Measurements from ENCODE around the gene ZNF410.

ZNF410 gene

DNA sequence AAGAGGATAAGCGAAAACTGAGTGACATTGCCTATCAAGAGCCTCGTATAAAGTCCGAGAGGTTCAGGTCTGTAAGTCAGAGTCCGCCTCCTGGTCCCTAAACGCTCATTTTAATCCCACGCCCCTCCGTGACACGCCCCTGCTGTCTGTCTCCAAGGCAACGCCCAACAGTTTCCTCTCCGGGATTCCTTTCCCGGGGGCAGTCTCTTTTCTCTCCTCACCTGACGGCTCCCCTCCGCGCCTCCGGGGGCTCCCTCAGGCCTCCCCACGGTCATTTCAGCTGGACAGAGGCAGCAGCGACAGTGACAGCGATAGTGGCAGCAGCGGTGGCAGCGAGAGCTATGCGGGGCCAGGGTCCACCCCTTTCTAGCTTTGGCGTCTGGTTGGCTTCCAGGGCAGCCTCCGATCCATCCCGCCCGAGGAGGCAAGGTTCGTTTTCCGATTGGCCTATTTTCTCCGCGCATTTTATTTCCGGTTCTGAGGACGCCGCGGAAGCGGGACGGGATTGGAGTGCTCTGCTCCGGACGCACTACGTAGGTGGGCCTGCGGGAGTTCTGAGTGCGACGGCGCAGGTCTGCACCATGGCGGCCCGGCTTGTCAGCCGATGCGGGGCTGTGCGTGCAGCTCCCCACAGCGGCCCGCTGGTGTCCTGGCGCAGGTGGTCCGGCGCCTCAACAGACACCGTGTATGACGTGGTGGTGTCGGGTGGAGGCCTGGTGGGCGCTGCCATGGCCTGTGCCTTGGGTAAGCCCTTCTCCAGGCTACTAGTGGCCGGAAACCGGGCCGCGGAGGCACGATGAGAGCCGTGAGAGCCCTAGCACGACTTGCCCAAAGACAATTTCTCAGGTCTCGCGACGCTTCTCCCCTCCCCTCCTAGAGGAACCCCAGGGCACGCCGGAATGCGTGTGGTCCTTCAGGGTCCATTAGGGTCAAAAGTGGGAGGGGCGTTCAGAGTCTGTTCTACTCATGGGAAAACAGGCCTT lies 63.4 kb downstream of the ZNF410 start, which contains the start of the genes COQ6 and FAM161B:
COQ6 (plus strand) TSS at position 551 of the 983 bp plus-strand sequence; CDS start at position 582, 31 bp downstream.
FAM161B (minus strand) TSS at position 343 of the 983 bp plus-strand sequence; CDS start at position 275, 68 bp downstream.
- DNase-seq (ENCODE audit: low read depth in 2 of 2): peak; percentile 69 to 81

DNA sequence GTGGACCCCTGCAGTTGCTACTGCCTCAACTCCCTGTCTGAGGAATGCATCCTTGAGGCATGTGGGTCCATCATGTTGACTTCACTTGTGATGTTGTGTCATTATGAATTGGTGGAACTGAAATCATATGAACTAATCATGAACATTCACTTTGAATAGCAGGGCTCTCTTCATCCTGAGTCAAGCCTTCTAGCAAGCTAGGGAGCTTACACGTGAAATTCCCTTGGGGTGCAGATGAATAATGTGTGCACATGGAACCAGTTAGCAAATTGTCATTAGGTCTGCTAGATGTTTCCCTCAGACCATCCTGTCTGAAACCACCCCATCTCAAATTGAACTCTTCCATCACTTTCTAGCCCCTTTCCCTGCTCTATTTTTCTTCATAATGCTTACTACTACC lies 67.1 kb downstream of the ZNF410 start:
- no peak for DNase-seq (ENCODE audit: low read depth in 2 of 2)

DNA sequence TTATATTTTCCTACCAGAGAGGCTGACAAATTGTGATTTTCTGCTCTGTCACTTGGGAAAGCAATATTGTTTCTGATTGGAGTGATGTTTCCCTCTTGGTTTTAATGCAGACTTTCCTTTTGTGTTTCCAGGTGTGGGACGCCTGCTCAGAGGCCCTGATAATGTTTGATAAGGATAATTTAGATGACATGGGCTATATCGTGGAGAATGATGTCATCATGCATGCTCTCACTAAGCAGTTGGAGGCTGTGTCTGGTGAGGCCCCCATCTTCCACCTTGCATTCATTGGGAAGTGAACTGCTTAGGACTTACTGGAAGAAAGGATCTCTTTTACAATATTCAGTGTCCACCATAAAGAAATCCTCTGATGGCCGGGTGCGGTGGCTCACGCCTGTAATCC lies 69.0 kb downstream of the ZNF410 start:
- no peak for DNase-seq (ENCODE audit: low read depth in 2 of 2)

DNA sequence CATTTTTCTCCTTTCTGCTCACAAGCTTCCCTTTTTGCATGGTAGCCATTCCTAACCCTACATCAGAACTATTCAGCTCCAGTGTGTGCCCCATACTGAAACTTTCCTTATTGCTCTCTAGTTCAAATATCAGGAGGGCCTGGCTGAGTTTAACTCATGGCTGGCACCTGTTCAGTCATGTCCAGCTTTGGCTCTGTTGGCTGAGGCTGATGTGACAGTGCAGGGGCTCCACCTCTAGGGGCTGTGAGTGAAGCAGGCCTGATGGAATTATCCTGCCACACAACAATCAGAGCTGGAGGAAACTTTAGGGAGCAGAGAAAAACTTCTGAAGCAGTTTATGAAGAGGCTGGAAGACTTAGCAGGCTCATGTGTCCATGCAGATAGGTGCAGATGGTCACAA lies 71.9 kb downstream of the ZNF410 start:
- no peak for DNase-seq (ENCODE audit: low read depth in 2 of 2)

DNA sequence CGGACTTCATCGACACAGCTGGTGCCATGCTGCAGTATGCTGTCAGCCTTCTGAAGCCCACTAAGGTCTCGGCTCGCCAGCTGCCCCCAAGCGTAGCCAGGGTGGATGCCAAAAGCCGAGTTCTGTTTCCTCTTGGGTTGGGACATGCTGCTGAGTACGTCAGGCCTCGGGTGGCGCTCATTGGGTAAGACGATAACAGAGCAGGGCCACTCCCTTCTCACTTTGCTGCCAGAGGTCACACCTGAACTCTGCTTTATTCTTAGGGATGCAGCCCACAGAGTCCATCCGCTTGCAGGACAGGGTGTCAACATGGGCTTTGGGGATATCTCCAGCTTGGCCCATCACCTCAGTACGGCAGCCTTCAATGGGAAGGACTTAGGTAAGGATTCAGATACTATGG lies 74.5 kb downstream of the ZNF410 start:
- DNase-seq (ENCODE audit: low read depth in 2 of 2): no peak

DNA sequence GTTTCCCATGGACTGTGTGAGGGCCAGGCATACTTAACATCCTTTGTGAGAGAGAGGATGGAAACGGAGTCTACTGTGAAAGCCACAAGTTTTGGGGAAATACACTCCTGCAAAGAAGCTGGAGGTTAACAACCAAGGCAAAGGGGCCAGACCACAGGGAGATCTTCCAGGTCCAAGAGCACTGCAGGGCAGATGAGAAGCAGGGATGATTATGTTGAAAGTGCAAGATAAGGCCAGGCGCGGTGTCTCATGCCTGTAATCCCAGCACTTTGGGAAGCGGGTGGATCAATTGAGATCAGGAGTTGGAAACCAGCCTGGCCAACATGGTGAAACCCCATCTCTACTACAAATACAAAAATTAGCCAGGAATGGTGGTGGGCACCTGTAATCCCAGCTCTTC lies 78.6 kb downstream of the ZNF410 start:
- no peak for DNase-seq (ENCODE audit: low read depth in 2 of 2)

- no peak for DNase-seq (ENCODE audit: low read depth in 2 of 2)
Measured at GRCh38 chr14:73968885-73969284, 82.2 kb downstream of the ZNF410 start.

GRCh38 chr14:73973497-73973896 lies 86.8 kb downstream of the ZNF410 start:
- no peak for DNase-seq (ENCODE audit: low read depth in 2 of 2)

GRCh38 chr14:73976125-73976524 lies 89.5 kb downstream of the ZNF410 start:
- DNase-seq (ENCODE audit: low read depth in 2 of 2): no peak

GRCh38 chr14:73977896-73978295 lies 91.2 kb downstream of the ZNF410 start:
- no peak for DNase-seq (ENCODE audit: low read depth in 2 of 2)

Data from stimulated activated CD8-positive, alpha-beta memory T cell treated with anti-CD3 and anti-CD28 coated beads, Interleukin-15, amount 100 ng/mL, for 4 hours (primary cell).